ENCODE data around the gene AOPEP. TPM values are rescaled to one million over a fixed set of nuclear protein-coding genes. Genes with fewer than 3 reads are reported as not detected.

The AOPEP gene
- polyA plus RNA-seq, 1 donor from 2014 or later: 10.0 TPM

- H3K9me3 ChIP-seq (ENCODE audit: low read length): no peaks in the 10 kb centered on the region
- no peaks in the 10 kb centered on the region for H3K27me3 ChIP-seq (ENCODE audit: insufficient read depth, low read depth, low read length)
- H4K20me1 ChIP-seq (ENCODE audit: insufficient read depth): no peaks in the 10 kb centered on the region
- TF ChIP-seq CTCF (IDR thresholded peaks at IDR 0.05; ENCODE audit: poor library complexity, severe bottlenecking): no peak
- TF ChIP-seq TAF1 (IDR thresholded peaks at IDR 0.05; ENCODE audit: low read depth): no peak
- TF ChIP-seq MXI1 (conservative IDR thresholded peaks at IDR 0.05; ENCODE audit: poor library complexity, severe bottlenecking): no peak
- TF ChIP-seq POLR2AphosphoS5 (IDR thresholded peaks at IDR 0.05): no peak
- TF ChIP-seq RAD21 (conservative IDR thresholded peaks at IDR 0.05): no peak
- TF ChIP-seq EZH2 (IDR thresholded peaks at IDR 0.05; ENCODE audit: borderline replicate concordance, insufficient read depth, low read length, poor library complexity, severe bottlenecking): no peak
- TF ChIP-seq REST (IDR thresholded peaks at IDR 0.05; ENCODE audit: borderline replicate concordance): no peak
- TF ChIP-seq SMC3 (conservative IDR thresholded peaks at IDR 0.05; ENCODE audit: poor library complexity): no peak
- TF ChIP-seq EP300 (conservative IDR thresholded peaks at IDR 0.05; ENCODE audit: poor library complexity, severe bottlenecking): no peak
- no peak overlapping the region for H3K27ac ChIP-seq (ENCODE audit: low read length)
- H2AFZ ChIP-seq (ENCODE audit: low read depth, low read length): no peak overlapping the region
- H3F3A ChIP-seq (ENCODE audit: insufficient read depth, low read length, poor library complexity, severe bottlenecking): no peaks in the 10 kb centered on the region
- no peaks in the 10 kb centered on the region for H3K9me2 ChIP-seq (ENCODE audit: insufficient read depth, low read length)
- no peak overlapping the region for H3K4me3 ChIP-seq (ENCODE audit: low read length)
- H3K4me2 ChIP-seq (ENCODE audit: low read length): no peak overlapping the region
- H3K9ac ChIP-seq (ENCODE audit: low read length): no peak overlapping the region
- H3K79me2 ChIP-seq (replicated peaks; ENCODE audit: insufficient read depth, low read length): no peaks in the 10 kb centered on the region
- no peaks in the 10 kb centered on the region for H3K36me3 ChIP-seq (ENCODE audit: insufficient read depth, low read length)
Observed at GRCh38 chr9:95026148-95026524, 299.6 kb downstream of the AOPEP start.

GRCh38 chr9:95027914-95028852 is 301.7 kb downstream of the AOPEP start:
- Histone ChIP-seq H3K9me2 (ENCODE audit: insufficient read depth, low read length) (no peaks in the 10 kb centered on the region), H3K79me2 (replicated peaks; ENCODE audit: insufficient read depth, low read length) (no peaks in the 10 kb centered on the region), H2AFZ (ENCODE audit: low read depth, low read length) (no peak overlapping the region), H4K20me1 (ENCODE audit: insufficient read depth) (no peaks in the 10 kb centered on the region), H3K9ac (ENCODE audit: low read length) (no peak overlapping the region), H3F3A (ENCODE audit: insufficient read depth, low read length, poor library complexity, severe bottlenecking) (no peaks in the 10 kb centered on the region), H3K4me2 (ENCODE audit: low read length) (no peak overlapping the region), H3K27ac (ENCODE audit: low read length) (no peak overlapping the region), H3K36me3 (ENCODE audit: insufficient read depth, low read length) (no peaks in the 10 kb centered on the region), H3K9me3 (ENCODE audit: low read length) (no peaks in the 10 kb centered on the region), H3K4me3 (ENCODE audit: low read length) (no peak overlapping the region), H3K27me3 (ENCODE audit: insufficient read depth, low read depth, low read length) (no peaks in the 10 kb centered on the region)
- TF ChIP-seq EZH2 (IDR thresholded peaks at IDR 0.05; ENCODE audit: borderline replicate concordance, insufficient read depth, low read length, poor library complexity, severe bottlenecking): no peak
- TF ChIP-seq POLR2AphosphoS5 (IDR thresholded peaks at IDR 0.05): no peak
- TF ChIP-seq REST (IDR thresholded peaks at IDR 0.05; ENCODE audit: borderline replicate concordance): no peak
- TF ChIP-seq CTCF (IDR thresholded peaks at IDR 0.05; ENCODE audit: poor library complexity, severe bottlenecking): no peak
- no peak for TF ChIP-seq RAD21 (conservative IDR thresholded peaks at IDR 0.05)
- no peak for TF ChIP-seq EP300 (conservative IDR thresholded peaks at IDR 0.05; ENCODE audit: poor library complexity, severe bottlenecking)
